Vagina (tissue), 2 donors: ENCODE data around the gene FAM167B. TPM values are rescaled to one million over a fixed set of nuclear protein-coding genes. Genes with fewer than 3 reads are reported as not detected.

ENCODE experiments used
- DNase-seq, 2 donors: peaks; one replicate each; pipeline ENCODE4 v3.0.0-alpha.2; 2017; ENCODE audit errors: extremely low spot score in 2 of 2
- H3K27ac ChIP-seq: fragments of 200-600 bp; sonication (generic); one replicate; pipeline ENCODE4 v1.5.1; 2019
- H3K27me3 ChIP-seq: fragments of 200-600 bp; sonication (generic); one replicate; pipeline ENCODE4 v1.5.1; 2019
- H3K36me3 ChIP-seq, 2 donors: fragments of 200-600 bp; sonication (generic); one replicate each; pipeline ENCODE4 v1.5.1; 2017 to 2019
- H3K4me1 ChIP-seq: fragments of 200-600 bp; sonication (generic); one replicate; pipeline ENCODE4 v1.5.1; 2019
- H3K4me3 ChIP-seq, 2 donors: fragments of 200-600 bp; sonication (generic); 1 replicate in 1 of 2; 2 replicates in 1 of 2; pipeline ENCODE4 v1.5.1; 2016 to 2019
- H3K9me3 ChIP-seq: fragments of 200-600 bp; sonication (generic); one replicate; pipeline ENCODE4 v1.5.1; 2019
- POLR2A ChIP-seq, 2 donors: fragments of 450-650 bp; IDR thresholded peaks; one replicate each; pipeline ENCODE4 v1.6.1; 2017; ENCODE audit warnings: antibody characterized with exemption in 2 of 2, mild to moderate bottlenecking in 2 of 2, moderate library complexity in 2 of 2
- POLR2AphosphoS5 ChIP-seq, 2 donors: sonication (generic); formaldehyde crosslinking; IDR thresholded peaks; one replicate each; pipeline ENCODE4 v1.9.0; 2017; ENCODE audit warnings: antibody characterized with exemption in 2 of 2, mild to moderate bottlenecking in 2 of 2, low read depth in 1 of 2; ENCODE audit not compliant: insufficient read depth in 1 of 2
- intact Hi-C: fragments of 100-400 bp; cut with DNase I; formaldehyde crosslinking; loops from one replicate; pipeline ENCODE4 v1.15.1; 2023
- total RNA-seq: library from RNA; depleted of rRNA; stranded (reverse); fragments of >200 nt; gene quantifications from one replicate; pipeline ENCODE4 v1.2.3, GENCODE V29; 2016
- TF ChIP-seq, protein P1 (sequence below), 3 experiments: fragments of 450-650 bp in 2 of 3; fragments of 200-600 bp in 1 of 3; sonication (generic) in 1 of 3; IDR thresholded peaks; one replicate each; pipeline ENCODE4 v1.5.1; 2017 to 2019; ENCODE audit warnings: antibody characterized with exemption in 3 of 3, mild to moderate bottlenecking in 2 of 3, moderate library complexity in 2 of 3

Gene FAM167B
- total RNA-seq, 1 donor from 2014 or later: 3.7 TPM

DNA sequence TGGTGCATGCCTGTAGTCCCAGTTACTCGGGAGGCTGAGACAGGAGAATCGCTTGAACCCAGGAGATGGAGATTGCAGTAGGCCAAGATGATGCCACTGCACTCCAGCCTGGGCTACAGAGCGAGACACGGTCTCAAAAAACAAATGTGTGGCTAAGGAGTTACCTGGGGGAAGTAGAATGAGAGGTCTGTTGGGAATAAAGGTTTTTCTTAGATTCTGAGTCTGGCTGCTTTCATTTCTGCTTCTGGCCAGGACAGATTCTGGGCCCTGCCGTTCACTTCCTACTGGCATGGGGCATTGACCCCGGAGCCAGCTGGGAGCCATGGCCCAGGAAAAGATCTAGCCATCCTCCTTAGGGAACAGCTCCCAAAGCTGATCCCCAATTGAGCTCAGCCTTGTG lies 38.6 kb upstream of the FAM167B start:
- H3K4me3 ChIP-seq: no peak overlapping the region
- H3K9me3 ChIP-seq: no peaks in the 10 kb centered on the region
- TF ChIP-seq, protein P1, sequence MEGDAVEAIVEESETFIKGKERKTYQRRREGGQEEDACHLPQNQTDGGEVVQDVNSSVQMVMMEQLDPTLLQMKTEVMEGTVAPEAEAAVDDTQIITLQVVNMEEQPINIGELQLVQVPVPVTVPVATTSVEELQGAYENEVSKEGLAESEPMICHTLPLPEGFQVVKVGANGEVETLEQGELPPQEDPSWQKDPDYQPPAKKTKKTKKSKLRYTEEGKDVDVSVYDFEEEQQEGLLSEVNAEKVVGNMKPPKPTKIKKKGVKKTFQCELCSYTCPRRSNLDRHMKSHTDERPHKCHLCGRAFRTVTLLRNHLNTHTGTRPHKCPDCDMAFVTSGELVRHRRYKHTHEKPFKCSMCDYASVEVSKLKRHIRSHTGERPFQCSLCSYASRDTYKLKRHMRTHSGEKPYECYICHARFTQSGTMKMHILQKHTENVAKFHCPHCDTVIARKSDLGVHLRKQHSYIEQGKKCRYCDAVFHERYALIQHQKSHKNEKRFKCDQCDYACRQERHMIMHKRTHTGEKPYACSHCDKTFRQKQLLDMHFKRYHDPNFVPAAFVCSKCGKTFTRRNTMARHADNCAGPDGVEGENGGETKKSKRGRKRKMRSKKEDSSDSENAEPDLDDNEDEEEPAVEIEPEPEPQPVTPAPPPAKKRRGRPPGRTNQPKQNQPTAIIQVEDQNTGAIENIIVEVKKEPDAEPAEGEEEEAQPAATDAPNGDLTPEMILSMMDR (IDR thresholded peaks at IDR 0.05): no peak
- no peak for TF ChIP-seq POLR2AphosphoS5 (IDR thresholded peaks at IDR 0.05; ENCODE audit: insufficient read depth in 1 of 2, low read depth in 1 of 2)
- no peak for TF ChIP-seq POLR2A (IDR thresholded peaks at IDR 0.05)
- DNase-seq: no peak
- intact Hi-C loops: no loop called here
- no peak overlapping the region for H3K27ac ChIP-seq
- no peaks in the 10 kb centered on the region for H3K36me3 ChIP-seq
- H3K4me1 ChIP-seq: peaks cover 16% of the 10 kb centered on the region
- H3K27me3 ChIP-seq: no peaks in the 10 kb centered on the region

DNA sequence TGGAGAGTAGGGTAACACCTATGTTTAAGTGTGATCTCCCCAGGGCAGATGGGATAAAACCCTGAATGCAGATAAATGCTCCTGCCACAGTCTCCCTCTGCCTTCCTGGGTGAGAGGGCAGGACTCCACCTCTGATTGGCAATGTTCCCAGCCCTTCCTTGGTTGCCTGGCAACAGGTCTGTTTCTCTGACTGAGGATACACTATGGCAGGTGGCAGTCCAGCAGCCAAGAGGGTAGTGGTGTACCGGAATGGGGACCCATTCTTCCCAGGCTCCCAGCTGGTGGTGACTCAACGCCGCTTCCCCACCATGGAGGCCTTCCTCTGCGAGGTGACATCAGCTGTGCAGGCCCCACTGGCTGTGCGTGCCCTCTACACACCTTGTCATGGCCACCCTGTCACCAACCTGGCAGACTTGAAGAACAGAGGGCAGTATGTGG lies 38.1 kb upstream of the FAM167B start, which contains the start of gene DCDC2B:
DCDC2B (plus strand) TSS at position 199 of the 438 bp plus-strand sequence; CDS start at position 204, 5 bp downstream.
- peak in 1 of 2 donors; percentile 29 for TF ChIP-seq POLR2AphosphoS5 (IDR thresholded peaks at IDR 0.05; ENCODE audit: insufficient read depth in 1 of 2, low read depth in 1 of 2)
- TF ChIP-seq, protein P1 (IDR thresholded peaks at IDR 0.05): no peak
- no peak for TF ChIP-seq POLR2A (IDR thresholded peaks at IDR 0.05)

DNA sequence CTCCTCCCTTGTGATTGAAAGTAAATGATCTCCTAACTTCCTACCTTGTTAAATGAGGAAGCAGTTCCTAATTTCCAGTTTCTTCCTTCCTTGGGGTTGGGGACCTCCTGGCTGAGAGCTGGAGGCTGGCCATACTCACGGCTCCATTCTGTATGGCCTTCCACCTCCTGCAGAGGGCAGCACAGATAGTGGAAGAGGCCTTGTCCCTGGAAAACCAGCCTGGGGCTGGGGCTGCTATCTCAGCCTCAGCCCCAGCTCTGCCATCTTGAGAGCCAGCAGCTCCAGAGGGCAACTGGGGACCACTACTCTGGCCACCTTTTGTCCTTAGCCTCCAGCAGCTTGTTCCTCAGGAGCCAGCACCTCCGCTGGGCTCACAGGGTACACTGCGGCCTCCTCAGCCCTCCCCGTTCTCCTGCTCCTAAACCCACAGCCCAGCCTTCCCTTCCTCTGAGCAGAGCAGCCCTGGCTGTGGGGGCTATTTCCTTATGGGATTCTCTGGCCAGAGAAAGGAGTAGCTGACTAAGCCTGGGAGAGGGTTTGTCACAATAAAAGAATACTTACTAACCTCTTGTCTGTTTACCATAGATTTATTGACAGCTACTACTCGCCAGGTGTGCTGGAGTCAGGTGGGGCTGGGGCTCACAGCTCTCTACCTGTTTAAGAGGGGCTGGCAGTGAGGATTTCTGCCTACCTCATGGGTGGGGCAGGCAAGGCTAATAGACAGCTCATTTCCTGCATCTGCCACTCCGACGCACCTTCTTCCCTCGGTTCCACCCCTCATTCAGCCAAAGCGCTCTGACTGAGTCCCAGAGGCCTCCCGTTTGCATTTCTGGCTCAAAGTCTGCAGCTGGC lies 31.2 kb upstream of the FAM167B start:
- no peaks in the 10 kb centered on the region for H3K27me3 ChIP-seq
- no peak overlapping the region for H3K27ac ChIP-seq
- no peak for DNase-seq
- TF ChIP-seq POLR2A (IDR thresholded peaks at IDR 0.05) (no peak), POLR2AphosphoS5 (IDR thresholded peaks at IDR 0.05; ENCODE audit: insufficient read depth in 1 of 2, low read depth in 1 of 2) (peak in 1 of 2 donors; percentile 25)
- TF ChIP-seq, protein P1 (IDR thresholded peaks at IDR 0.05): peak in 2 of 3 experiments; percentile 24 to 37
- intact Hi-C loops: no loop called here
- H3K4me1 ChIP-seq: peaks cover 5% of the 10 kb centered on the region
- no peaks in the 10 kb centered on the region for H3K9me3 ChIP-seq
- peaks cover 0 to 22% of the 10 kb centered on the region in 2 donors for H3K36me3 ChIP-seq
- H3K4me3 ChIP-seq: no peak overlapping the region

More for the DNA sequence above, 38.1 kb upstream of the FAM167B start, which contains the start of gene DCDC2B:
- Histone ChIP-seq H3K27ac (no peak within 1 kb of the TSS), H3K36me3 (no peaks in the 10 kb centered on the region), H3K4me3 (no peak within 1 kb of the TSS), H3K27me3 (no peaks in the 10 kb centered on the region), H3K4me1 (peaks cover 16% of the 10 kb centered on the region), H3K9me3 (no peaks in the 10 kb centered on the region)
- intact Hi-C loops: no loop called here
- DNase-seq: no peak

DNA sequence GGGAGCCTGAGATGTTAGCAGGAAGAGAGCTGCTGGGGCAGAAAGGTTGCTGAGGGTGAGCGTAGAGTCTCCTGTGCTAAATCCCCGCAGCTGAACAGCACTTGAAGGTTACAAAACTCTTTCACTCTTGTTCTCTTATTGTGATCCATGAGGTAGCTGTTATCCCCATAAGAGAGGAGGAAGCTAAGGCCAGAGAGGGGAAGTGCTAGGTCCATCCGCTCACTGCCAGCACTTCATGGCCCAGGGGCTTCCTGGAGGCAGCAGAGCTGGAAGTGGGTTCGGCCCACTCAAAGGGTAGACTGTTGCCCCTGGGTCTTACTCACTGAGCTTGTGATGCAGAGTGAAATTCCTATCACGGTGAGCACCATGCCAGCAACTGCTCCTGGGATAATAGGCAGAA lies 30.5 kb upstream of the FAM167B start:
- DNase-seq: no peak
- Histone ChIP-seq H3K27ac (no peak overlapping the region), H3K4me3 (no peak overlapping the region), H3K27me3 (no peaks in the 10 kb centered on the region), H3K4me1 (peaks cover 12% of the 10 kb centered on the region), H3K36me3 (peaks cover 0 to 22% of the 10 kb centered on the region in 2 donors), H3K9me3 (no peaks in the 10 kb centered on the region)
- TF ChIP-seq POLR2A (IDR thresholded peaks at IDR 0.05) (no peak), POLR2AphosphoS5 (IDR thresholded peaks at IDR 0.05; ENCODE audit: insufficient read depth in 1 of 2, low read depth in 1 of 2) (no peak)
- TF ChIP-seq, protein P1 (IDR thresholded peaks at IDR 0.05): no peak
- intact Hi-C loops: no loop called here

DNA sequence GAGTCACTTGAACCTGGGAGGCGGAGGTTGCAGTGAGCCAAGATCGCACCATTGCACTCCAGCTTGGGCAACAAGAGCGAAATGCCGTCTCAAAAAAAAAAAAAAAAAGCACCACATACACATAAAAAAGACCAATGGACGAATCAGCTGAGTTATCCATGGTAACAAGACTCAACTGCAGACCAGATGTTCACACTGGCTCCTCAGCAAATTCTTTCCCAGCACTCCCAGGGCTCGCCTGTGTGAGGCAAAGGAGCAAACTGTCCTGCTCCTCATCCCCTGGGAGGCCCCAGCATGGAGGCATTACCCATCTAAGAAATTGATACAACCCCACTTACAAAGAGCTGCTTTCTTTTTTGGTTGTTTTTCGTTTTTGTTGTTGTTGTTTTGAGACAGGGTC lies 28.0 kb upstream of the FAM167B start:
- Histone ChIP-seq H3K27ac (no peak overlapping the region), H3K9me3 (no peaks in the 10 kb centered on the region), H3K4me1 (peaks cover 27% of the 10 kb centered on the region), H3K36me3 (peaks cover 0 to 23% of the 10 kb centered on the region in 2 donors), H3K27me3 (no peaks in the 10 kb centered on the region), H3K4me3 (no peak overlapping the region)
- no peak for TF ChIP-seq POLR2AphosphoS5 (IDR thresholded peaks at IDR 0.05; ENCODE audit: insufficient read depth in 1 of 2, low read depth in 1 of 2)
- TF ChIP-seq POLR2A (IDR thresholded peaks at IDR 0.05): no peak
- TF ChIP-seq, protein P1 (IDR thresholded peaks at IDR 0.05): no peak
- no peak for DNase-seq
- intact Hi-C loops: no loop called here
